ENCODE data around the gene OSTC. TPM values are rescaled to one million over a fixed set of nuclear protein-coding genes. Genes with fewer than 3 reads are reported as not detected.

The OSTC gene
- total and polyA plus RNA-seq, 9 of the 15 experiments (the other 6 are each of a cell fraction or from before 2014, with no cell fraction given), result 112 to 966 (median 235) TPM

GRCh38 chr4:108624263-108625056 is 25.9 kb upstream of the OSTC start:
- H3K9me3 ChIP-seq (replicated peaks; ENCODE audit: control insufficient read depth, insufficient read depth, low read depth, low read length), result no peaks in the 10 kb centered on the region
- no peaks in the 10 kb centered on the region for H3K9me1 ChIP-seq (ENCODE audit: control insufficient read depth, insufficient read depth, low read length)
- BruUV-seq (replicated peaks), result no TSS peak
- peak; percentile 51; the same call in 1 of the 2 replicates for TF ChIP-seq RBFOX2 (IDR thresholded peaks at IDR 0.05; ENCODE audit: low read depth, low read length)
- no peak for TF ChIP-seq XRCC3 (IDR thresholded peaks at IDR 0.05)
- peaks cover 74% of the 10 kb centered on the region for H3K79me2 ChIP-seq (ENCODE audit: control insufficient read depth, insufficient read depth, low read length)
- H4K20me1 ChIP-seq (replicated peaks; ENCODE audit: control insufficient read depth, insufficient read depth, low read length), result peaks cover 28% of the 10 kb centered on the region
- no peaks in the 10 kb centered on the region for H3K27me3 ChIP-seq (ENCODE audit: control insufficient read depth in 2 of 2, insufficient read depth in 2 of 2, low read length in 2 of 2)
- peaks cover 88% of the 10 kb centered on the region for H3K36me3 ChIP-seq (ENCODE audit: control insufficient read depth, insufficient read depth, low read length)
- intact Hi-C loops (cut with micrococcal nuclease), result no loop called here
- ATAC-seq (no peak), DNase-seq (ENCODE audit: extremely low read depth in 1 of 4, low spot score in 3 of 4) (no peak), FAIRE-seq (no peak)
- POLR2A ChIA-PET, result interaction anchor here (1.2 to 1.6 kb wide), 2 partner anchors 26 to 32 kb away, joined by 3 to 4 read pairs; partner anchors contain the start of gene OSTC
- H3K4me1 ChIP-seq (replicated peaks in 1 of 2; ENCODE audit: control insufficient read depth in 2 of 2, insufficient read depth in 2 of 2, low read length in 2 of 2), result peaks cover 13 to 22% of the 10 kb centered on the region in 2 experiments; a peak in 4 of 5 replicates
- no peak overlapping the region for H2AFZ ChIP-seq (ENCODE audit: low read depth, low read length)
- in situ Hi-C loops (cut with MboI), result no loop called here
- WGBS (ENCODE audit: insufficient coverage, low coverage, missing lambda C conversion rate), result 63% methylated on average over 2 of the region's 2 CpGs
- H3K4me2 ChIP-seq (ENCODE audit: insufficient read depth, low read length), result no peak overlapping the region
- peak overlapping the region; percentile 82; the same call in 1 of the 2 replicates for H3K4me3 ChIP-seq
- 0 out of 3 replicates have a peak overlapping the region, but pooled peaks have one; percentile 2 for H3K27ac ChIP-seq (ENCODE audit: extremely low read depth, low read depth, low read length)
- H3K9ac ChIP-seq (ENCODE audit: insufficient read depth in 1 of 2, low read depth in 2 of 2, low read length in 2 of 2), result peak overlapping the region in 1 of 2 experiments; percentile 33; a peak in 1 of 4 replicates
- CTCF ChIA-PET (ENCODE audit: low intra/inter-chr PET ratio), result no interaction called here

GRCh38 chr4:108626056-108626455 is 24.3 kb upstream of the OSTC start:
- no peak for FAIRE-seq
- Histone ChIP-seq H3K9me1 (ENCODE audit: control insufficient read depth, insufficient read depth, low read length) (no peaks in the 10 kb centered on the region), H3K9ac (ENCODE audit: insufficient read depth in 1 of 2, low read depth in 2 of 2, low read length in 2 of 2) (peak overlapping the region in 1 of 2 experiments; percentile 23; a peak in 1 of 4 replicates), H3K79me2 (ENCODE audit: control insufficient read depth, insufficient read depth, low read length) (peaks cover 59% of the 10 kb centered on the region), H3K4me3 (no peak overlapping the region), H3K4me1 (replicated peaks in 1 of 2; ENCODE audit: control insufficient read depth in 2 of 2, insufficient read depth in 2 of 2, low read length in 2 of 2) (peaks cover 13 to 18% of the 10 kb centered on the region in 2 experiments; a peak in 4 of 5 replicates), H4K20me1 (replicated peaks; ENCODE audit: control insufficient read depth, insufficient read depth, low read length) (peaks cover 28% of the 10 kb centered on the region), H3K9me3 (replicated peaks; ENCODE audit: control insufficient read depth, insufficient read depth, low read depth, low read length) (no peaks in the 10 kb centered on the region), H3K27me3 (ENCODE audit: control insufficient read depth in 2 of 2, insufficient read depth in 2 of 2, low read length in 2 of 2) (no peaks in the 10 kb centered on the region), H3K27ac (ENCODE audit: extremely low read depth, low read depth, low read length) (no peak overlapping the region), H2AFZ (ENCODE audit: low read depth, low read length) (no peak overlapping the region), H3K4me2 (ENCODE audit: insufficient read depth, low read length) (no peak overlapping the region), H3K36me3 (ENCODE audit: control insufficient read depth, insufficient read depth, low read length) (peaks cover 98% of the 10 kb centered on the region)
- TF ChIP-seq POLR2AphosphoS5 (IDR thresholded peaks at IDR 0.05; ENCODE audit: control insufficient read depth, insufficient read depth, low read depth, low read length) (0 out of 2 replicates have a peak, but pooled peaks have one; percentile 28), SOX6 (IDR thresholded peaks at IDR 0.05) (no peak), NUFIP1 (IDR thresholded peaks at IDR 0.05; ENCODE audit: partially characterized antibody) (no peak)
- ChIA-PET POLR2A (interaction anchor here (1.2 to 1.8 kb wide), 3 partner anchors 10 to 31 kb away, joined by 4 to 10 read pairs (median 5); partner anchors contain the start of gene OSTC), CTCF (ENCODE audit: low intra/inter-chr PET ratio) (no interaction called here)
- WGBS (ENCODE audit: insufficient coverage, low coverage, missing lambda C conversion rate), result 100% methylated on average over 1 of the region's 1 CpG
- BruUV-seq (replicated peaks), result no TSS peak
- DNase-seq (ENCODE audit: extremely low read depth in 1 of 4, low spot score in 3 of 4), result no peak
- in situ Hi-C loops (cut with MboI), result no loop called here
- intact Hi-C loops (cut with micrococcal nuclease), result no loop called here
- ATAC-seq, result no peak
